Measurements from ENCODE around the gene OR10H3.
"Not testable (repeated sequence)": the region's sequence is repeated elsewhere in the genome, so short reads cannot be mapped to it uniquely, and the experiment has no call there.

Gene OR10H3

GRCh38 chr19:15779756-15780476, 42.1 kb downstream of the OR10H3 start:
- no peak for DNase-seq

GRCh38 chr19:15780610-15781418, 43.0 kb downstream of the OR10H3 start:
- DNase-seq: no peak

- no peak for DNase-seq
Measured at GRCh38 chr19:15781661-15782060, 43.9 kb downstream of the OR10H3 start.

GRCh38 chr19:15782211-15782610, 44.4 kb downstream of the OR10H3 start:
- DNase-seq: no peak

- DNase-seq: not testable (repeated sequence)
Measured at GRCh38 chr19:15782896-15783295, 45.1 kb downstream of the OR10H3 start.

- no peak for DNase-seq
Measured at GRCh38 chr19:15787611-15788155, 49.9 kb downstream of the OR10H3 start, which contains the start of gene OR10H5. OR10H5 (plus strand) TSS chr19:15787661; CDS start chr19:15794049, 6,388 bp downstream.

- DNase-seq: no peak
Measured at GRCh38 chr19:15788594-15789270, 50.9 kb downstream of the OR10H3 start.

- DNase-seq: no peak
Measured at GRCh38 chr19:15790096-15790495, 52.3 kb downstream of the OR10H3 start.

Measured in activated T-cell treated with anti-CD3 and anti-CD28 coated beads, Interleukin-2, amount 50 U/mL, for 48 hours (primary cell).